Mucosa of rectum (tissue), 2 donors: ENCODE data around the gene N4BP2.
A peak's percentile ranks its signal among the peaks of the same experiment; 100 is the strongest.

Experiments
- H3K27ac ChIP-seq, 2 donors: one replicate each; pipeline ENCODE4 v1.7.0; 2013; ENCODE audit warnings: inconsistent platforms in 2 of 2, low read depth in 2 of 2, low read length in 2 of 2
- H3K27me3 ChIP-seq, 2 donors: one replicate each; pipeline ENCODE4 v1.7.0; 2013; ENCODE audit warnings: low read length in 2 of 2; ENCODE audit not compliant: control insufficient read depth in 2 of 2, insufficient read depth in 2 of 2
- H3K36me3 ChIP-seq, 2 donors: one replicate each; pipeline ENCODE4 v1.7.0; 2013; ENCODE audit warnings: low read length in 2 of 2; ENCODE audit not compliant: control insufficient read depth in 2 of 2, insufficient read depth in 2 of 2
- H3K4me1 ChIP-seq, 2 donors: one replicate each; pipeline ENCODE4 v1.7.0; 2013; ENCODE audit warnings: low read length in 2 of 2, mild to moderate bottlenecking in 1 of 2; ENCODE audit not compliant: control insufficient read depth in 2 of 2, insufficient read depth in 2 of 2
- H3K4me3 ChIP-seq, 2 donors: one replicate each; pipeline ENCODE4 v1.7.0; 2013; ENCODE audit warnings: low read length in 2 of 2
- H3K9ac ChIP-seq, 2 donors: one replicate each; pipeline ENCODE4 v1.7.0; 2013; ENCODE audit warnings: low read length in 2 of 2, low read depth in 1 of 2, mild to moderate bottlenecking in 1 of 2
- H3K9me3 ChIP-seq, 2 donors: one replicate each; pipeline ENCODE4 v1.7.0; 2013; ENCODE audit warnings: low read length in 2 of 2; ENCODE audit not compliant: control insufficient read depth in 2 of 2
- donor health status: healthy.
- donor health status: Normal muscosa, but diverticular disease.

The N4BP2 gene

GRCh38 chr4:40195182-40196177 is 138.8 kb downstream of the N4BP2 start:
- peak overlapping the region in 1 of 2 donors; percentile 34 for H3K4me3 ChIP-seq
- no peaks in the 10 kb centered on the region for H3K27me3 ChIP-seq
- H3K27ac ChIP-seq, result peak overlapping the region; percentile 61 to 87
- H3K4me1 ChIP-seq, result peaks cover 35 to 40% of the 10 kb centered on the region in 2 donors
- no peaks in the 10 kb centered on the region for H3K9me3 ChIP-seq
- H3K9ac ChIP-seq, result peak overlapping the region in 1 of 2 donors; percentile 52
- no peaks in the 10 kb centered on the region for H3K36me3 ChIP-seq

GRCh38 chr4:40196272-40196671 is 139.6 kb downstream of the N4BP2 start:
- Histone ChIP-seq H3K9me3 (no peaks in the 10 kb centered on the region), H3K4me1 (peaks cover 27 to 33% of the 10 kb centered on the region in 2 donors), H3K36me3 (no peaks in the 10 kb centered on the region), H3K4me3 (peak overlapping the region in 1 of 2 donors; percentile 65), H3K9ac (peak overlapping the region in 1 of 2 donors; percentile 43), H3K27ac (peak overlapping the region; percentile 73 to 87), H3K27me3 (no peaks in the 10 kb centered on the region)

GRCh38 chr4:40196724-40197281 is 140.2 kb downstream of the N4BP2 start, which contains the start of gene RHOH:
Gene RHOH, plus strand, starts transcription at chr4:40197031. Its CDS starts 46,356 bp downstream, at chr4:40243387.
- Histone ChIP-seq H3K36me3 (no peaks in the 10 kb centered on the region), H3K9me3 (no peaks in the 10 kb centered on the region), H3K4me3 (peak within 1 kb of the TSS; percentile 42 to 65), H3K4me1 (peaks cover 24 to 30% of the 10 kb centered on the region in 2 donors), H3K27me3 (no peaks in the 10 kb centered on the region), H3K27ac (peak within 1 kb of the TSS; percentile 73 to 87), H3K9ac (peak within 1 kb of the TSS; percentile 67 to 84)

- Histone ChIP-seq H3K27ac (peak overlapping the region; percentile 73 to 87), H3K4me1 (peaks cover 13 to 18% of the 10 kb centered on the region in 2 donors), H3K36me3 (no peaks in the 10 kb centered on the region), H3K9ac (peak overlapping the region; percentile 67 to 84), H3K27me3 (no peaks in the 10 kb centered on the region), H3K4me3 (peak overlapping the region; percentile 42 to 65), H3K9me3 (no peaks in the 10 kb centered on the region)
Measured at GRCh38 chr4:40197879-40198689, 141.4 kb downstream of the N4BP2 start.

- Histone ChIP-seq H3K4me3 (peak overlapping the region; percentile 27 to 65), H3K9ac (peak overlapping the region; percentile 37 to 84), H3K36me3 (no peaks in the 10 kb centered on the region), H3K27ac (peak overlapping the region; percentile 83 to 87), H3K4me1 (peaks cover 6 to 17% of the 10 kb centered on the region in 2 donors), H3K27me3 (no peaks in the 10 kb centered on the region), H3K9me3 (no peaks in the 10 kb centered on the region)
Measured at GRCh38 chr4:40199179-40199670, 142.6 kb downstream of the N4BP2 start.

- no peaks in the 10 kb centered on the region for H3K9me3 ChIP-seq
- peak overlapping the region; percentile 83 to 87 for H3K27ac ChIP-seq
- H3K36me3 ChIP-seq, result no peaks in the 10 kb centered on the region
- H3K27me3 ChIP-seq, result no peaks in the 10 kb centered on the region
- peak overlapping the region; percentile 37 to 84 for H3K9ac ChIP-seq
- peaks cover 1 to 15% of the 10 kb centered on the region in 2 donors for H3K4me1 ChIP-seq
- H3K4me3 ChIP-seq, result peak overlapping the region; percentile 27 to 65
Measured at GRCh38 chr4:40199999-40200874, 143.6 kb downstream of the N4BP2 start.

GRCh38 chr4:40200875-40201801 is 144.5 kb downstream of the N4BP2 start:
- Histone ChIP-seq H3K4me3 (peak overlapping the region in 1 of 2 donors; percentile 65), H3K36me3 (no peaks in the 10 kb centered on the region), H3K9ac (peak overlapping the region; percentile 34 to 35), H3K27ac (peak overlapping the region; percentile 83 to 87), H3K27me3 (no peaks in the 10 kb centered on the region), H3K4me1 (peaks cover 0 to 11% of the 10 kb centered on the region in 2 donors), H3K9me3 (no peaks in the 10 kb centered on the region)

GRCh38 chr4:40201898-40202297 is 145.2 kb downstream of the N4BP2 start:
- Histone ChIP-seq H3K4me1 (peaks cover 0 to 11% of the 10 kb centered on the region in 2 donors), H3K9ac (no peak overlapping the region), H3K27ac (peak overlapping the region; percentile 83 to 87), H3K4me3 (peak overlapping the region in 1 of 2 donors; percentile 65), H3K36me3 (no peaks in the 10 kb centered on the region), H3K9me3 (no peaks in the 10 kb centered on the region), H3K27me3 (no peaks in the 10 kb centered on the region)
